DOHH2 (cell line): Measurements from ENCODE around the gene BCAR1.

Experiments used
- H3F3A ChIP-seq: fragments of 200-600 bp; sonication (generic), shearing (Covaris generic); 2 replicates; pipeline ENCODE4 v1.6.0; 2016; ENCODE audit warnings: antibody characterized with exemption, mild to moderate bottlenecking; ENCODE audit not compliant: control insufficient read depth, insufficient read depth
- H3K27ac ChIP-seq: fragments of 200-600 bp; sonication (generic); 2 replicates; pipeline ENCODE4 v1.5.1; 2014; ENCODE audit warnings: low read depth, mild to moderate bottlenecking, low read length, moderate library complexity
- H3K27me3 ChIP-seq: fragments of 200-600 bp; sonication (generic); 2 replicates; pipeline ENCODE4 v1.6.1; 2014; ENCODE audit warnings: mild to moderate bottlenecking, low read length, mixed read lengths; ENCODE audit not compliant: control insufficient read depth
- H3K36me3 ChIP-seq: fragments of 200-600 bp; sonication (generic); 2 replicates; pipeline ENCODE4 v1.6.1; 2014; ENCODE audit warnings: mild to moderate bottlenecking, low read length, moderate library complexity, mixed read lengths; ENCODE audit not compliant: control insufficient read depth
- H3K4me1 ChIP-seq: fragments of 200-600 bp; sonication (generic); 2 replicates; pipeline ENCODE4 v1.6.1; 2014; ENCODE audit warnings: mild to moderate bottlenecking, low read length, mixed read lengths; ENCODE audit not compliant: control insufficient read depth
- H3K4me2 ChIP-seq: fragments of 200-600 bp; sonication (generic); 2 replicates; pipeline ENCODE4 v1.6.0; 2014; ENCODE audit warnings: mild to moderate bottlenecking, low read length, moderate library complexity
- H3K4me3 ChIP-seq: fragments of 200-600 bp; sonication (generic); 2 replicates; pipeline ENCODE4 v1.5.1; 2014; ENCODE audit warnings: mild to moderate bottlenecking, low read length, mixed read lengths
- H3K79me2 ChIP-seq: fragments of 200-600 bp; sonication (generic); 2 replicates; pipeline ENCODE4 v1.6.1; 2014; ENCODE audit warnings: mild to moderate bottlenecking, low read length, mixed read lengths; ENCODE audit not compliant: control insufficient read depth
- H3K9me2 ChIP-seq: fragments of 200-600 bp; sonication (generic); replicated peaks from 2 replicates; pipeline ENCODE4 v1.6.1; 2014; ENCODE audit warnings: mild to moderate bottlenecking, low read length, mixed read lengths; ENCODE audit not compliant: control insufficient read depth
- H3K9me3 ChIP-seq: fragments of 200-600 bp; sonication (generic); 2 replicates; pipeline ENCODE4 v1.6.1; 2014; ENCODE audit warnings: antibody characterized with exemption, low read length, mixed read lengths; ENCODE audit not compliant: control insufficient read depth, insufficient read depth
- H4K20me1 ChIP-seq: fragments of 200-600 bp; sonication (generic); 2 replicates; pipeline ENCODE4 v1.6.0; 2014; ENCODE audit warnings: low read depth, mild to moderate bottlenecking, antibody characterized with exemption, low read length, moderate library complexity; ENCODE audit not compliant: control insufficient read depth, insufficient read depth
- CTCF ChIP-seq: fragments of 200-600 bp; sonication (generic); IDR thresholded peaks from one replicate; pipeline ENCODE4 v1.5.1; 2014; ENCODE audit warnings: antibody characterized with exemption, mild to moderate bottlenecking, low read depth, low read length; ENCODE audit not compliant: poor library complexity, severe bottlenecking
- EZH2phosphoT487 ChIP-seq: fragments of 200-600 bp; sonication (generic); IDR thresholded peaks from 2 replicates; pipeline ENCODE4 v1.6.1; 2017; ENCODE audit warnings: borderline replicate concordance, mild to moderate bottlenecking, antibody characterized with exemption, low read length, moderate library complexity, mixed read lengths

Gene BCAR1

GRCh38 chr16:75260851-75261589 is 9.6 kb upstream of the BCAR1 start:
- TF ChIP-seq CTCF (no peak), EZH2phosphoT487 (no peak)
- H3K4me3 ChIP-seq = no peak overlapping the region
- no peaks in the 10 kb centered on the region for H3K4me1 ChIP-seq
- no peaks in the 10 kb centered on the region for H3K9me2 ChIP-seq
- H4K20me1 ChIP-seq = no peaks in the 10 kb centered on the region
- H3F3A ChIP-seq = no peaks in the 10 kb centered on the region
- peaks cover 14% of the 10 kb centered on the region for H3K27me3 ChIP-seq
- H3K4me2 ChIP-seq = no peak overlapping the region
- H3K9me3 ChIP-seq = no peaks in the 10 kb centered on the region
- no peaks in the 10 kb centered on the region for H3K36me3 ChIP-seq
- H3K79me2 ChIP-seq = no peaks in the 10 kb centered on the region
- no peak overlapping the region for H3K27ac ChIP-seq

GRCh38 chr16:75258807-75259141 is 7.3 kb upstream of the BCAR1 start:
- no peaks in the 10 kb centered on the region for H3K9me2 ChIP-seq
- no peaks in the 10 kb centered on the region for H3K9me3 ChIP-seq
- no peak overlapping the region for H3K4me2 ChIP-seq
- no peaks in the 10 kb centered on the region for H3K79me2 ChIP-seq
- no peaks in the 10 kb centered on the region for H3F3A ChIP-seq
- TF ChIP-seq EZH2phosphoT487 (no peak), CTCF (no peak)
- no peaks in the 10 kb centered on the region for H3K4me1 ChIP-seq
- H3K27ac ChIP-seq = no peak overlapping the region
- H3K4me3 ChIP-seq = no peak overlapping the region
- no peaks in the 10 kb centered on the region for H4K20me1 ChIP-seq
- H3K27me3 ChIP-seq = no peaks in the 10 kb centered on the region; the same call in 1 of the 2 replicates
- H3K36me3 ChIP-seq = no peaks in the 10 kb centered on the region

- Histone ChIP-seq H3K9me3 (no peaks in the 10 kb centered on the region), H3K4me3 (no peak overlapping the region), H3F3A (no peaks in the 10 kb centered on the region), H4K20me1 (no peaks in the 10 kb centered on the region), H3K79me2 (no peaks in the 10 kb centered on the region), H3K27ac (no peak overlapping the region), H3K36me3 (no peaks in the 10 kb centered on the region), H3K9me2 (no peaks in the 10 kb centered on the region), H3K4me1 (no peaks in the 10 kb centered on the region), H3K27me3 (no peaks in the 10 kb centered on the region; the same call in 1 of the 2 replicates), H3K4me2 (no peak overlapping the region)
- TF ChIP-seq EZH2phosphoT487 = no peak
- TF ChIP-seq CTCF = no peak
Observed at GRCh38 chr16:75257886-75258806, 6.7 kb upstream of the BCAR1 start.
